Measurements from ENCODE around the gene CENPX. TPM values are rescaled to one million over a fixed set of nuclear protein-coding genes. Genes with fewer than 3 reads are reported as not detected.

Gene CENPX
- total and polyA plus RNA-seq, 2 of the 13 experiments (the other 11 are each of a cell fraction or from before 2014, with no cell fraction given) = 92.7 to 170 TPM

DNA sequence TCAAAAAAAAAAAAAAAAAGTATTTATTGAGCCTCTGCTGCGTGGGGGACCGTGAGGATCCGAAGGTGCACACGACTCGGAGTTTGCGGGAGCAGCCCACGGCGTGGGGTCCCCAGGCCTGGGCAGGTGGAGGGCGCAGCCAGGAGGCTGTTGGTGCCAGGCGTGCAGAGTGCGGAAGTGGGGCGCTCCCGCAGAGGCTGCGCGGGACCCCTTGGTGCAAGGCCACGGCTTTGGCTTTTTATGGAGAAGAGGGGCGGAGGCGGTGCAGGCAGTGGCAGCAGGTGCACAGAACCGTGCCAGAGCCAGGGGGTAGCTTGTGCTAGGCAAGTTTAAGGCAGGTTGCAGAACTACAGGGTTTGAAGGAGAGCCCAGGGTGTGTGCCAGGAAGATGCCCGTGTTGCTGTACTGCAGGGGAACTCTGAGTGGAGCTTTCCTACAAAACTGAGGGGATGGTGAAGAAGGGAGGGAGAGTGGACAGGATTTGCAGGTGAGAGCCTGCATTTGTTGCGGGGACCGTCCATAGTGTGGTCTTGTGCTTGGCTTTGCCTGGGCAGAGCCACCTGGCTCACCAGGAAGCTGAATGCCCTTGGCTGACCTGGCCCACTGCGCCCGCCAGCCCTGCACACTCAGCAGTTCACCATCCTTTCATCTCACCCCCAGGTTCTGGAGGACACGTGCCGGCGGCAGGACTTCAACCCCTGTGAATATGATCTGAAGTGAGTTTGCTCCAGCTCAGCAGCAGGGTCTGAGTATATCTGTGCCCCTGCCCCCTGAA lies 44.0 kb downstream of the CENPX start (continued):
- TF ChIP-seq, protein P1, sequence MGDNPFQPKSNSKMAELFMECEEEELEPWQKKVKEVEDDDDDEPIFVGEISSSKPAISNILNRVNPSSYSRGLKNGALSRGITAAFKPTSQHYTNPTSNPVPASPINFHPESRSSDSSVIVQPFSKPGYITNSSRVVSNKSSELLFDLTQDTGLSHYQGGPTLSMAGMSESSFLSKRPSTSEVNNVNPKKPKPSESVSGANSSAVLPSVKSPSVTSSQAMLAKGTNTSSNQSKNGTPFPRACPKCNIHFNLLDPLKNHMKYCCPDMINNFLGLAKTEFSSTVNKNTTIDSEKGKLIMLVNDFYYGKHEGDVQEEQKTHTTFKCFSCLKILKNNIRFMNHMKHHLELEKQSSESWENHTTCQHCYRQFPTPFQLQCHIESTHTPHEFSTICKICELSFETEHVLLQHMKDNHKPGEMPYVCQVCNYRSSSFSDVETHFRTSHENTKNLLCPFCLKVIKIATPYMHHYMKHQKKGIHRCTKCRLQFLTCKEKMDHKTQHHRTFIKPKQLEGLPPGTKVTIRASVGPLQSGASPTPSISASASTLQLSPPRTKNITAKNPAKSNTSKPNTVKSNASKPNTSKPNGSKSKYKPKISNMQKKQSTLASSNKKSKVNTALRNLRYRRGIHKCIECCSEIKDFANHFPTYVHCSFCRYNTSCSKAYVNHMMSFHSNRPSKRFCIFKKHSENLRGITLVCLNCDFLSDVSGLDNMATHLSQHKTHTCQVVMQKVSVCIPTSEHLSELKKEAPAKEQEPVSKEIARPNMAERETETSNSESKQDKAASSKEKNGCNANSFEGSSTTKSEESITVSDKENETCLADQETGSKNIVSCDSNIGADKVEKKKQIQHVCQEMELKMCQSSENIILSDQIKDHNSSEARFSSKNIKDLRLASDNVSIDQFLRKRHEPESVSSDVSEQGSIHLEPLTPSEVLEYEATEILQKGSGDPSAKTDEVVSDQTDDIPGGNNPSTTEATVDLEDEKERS (CRISPR knock-in tag; IDR thresholded peaks at IDR 0.05) = no peak
- TF ChIP-seq MAX (IDR thresholded peaks at IDR 0.05) (peak; percentile 87), UBTF (CRISPR knock-in tag; IDR thresholded peaks at IDR 0.05) (peak; percentile 39; the same call in 1 of the 2 replicates), TBP (CRISPR knock-in tag; IDR thresholded peaks at IDR 0.05) (no peak), YY1 (IDR thresholded peaks at IDR 0.05; ENCODE audit: insufficient read depth, insufficient replicate concordance, low read depth, low read length) (no peak), ARID3A (IDR thresholded peaks at IDR 0.05; ENCODE audit: low read depth, low read length) (no peak), ZNF782 (CRISPR knock-in tag; IDR thresholded peaks at IDR 0.05; ENCODE audit: borderline replicate concordance) (no peak), MAFK (conservative IDR thresholded peaks at IDR 0.05 in 1 of 2, IDR thresholded peaks at IDR 0.05 in 1 of 2; ENCODE audit: low read length in 2 of 2) (peak; percentile 76 to 86), SP140L (CRISPR knock-in tag; IDR thresholded peaks at IDR 0.05; ENCODE audit: borderline replicate concordance) (no peak), PAXIP1 (CRISPR knock-in tag; conservative IDR thresholded peaks at IDR 0.05) (no peak), SIN3A (IDR thresholded peaks at IDR 0.05; ENCODE audit: borderline replicate concordance, low read depth, low read length) (no peak), ATF3 (CRISPR knock-in tag; IDR thresholded peaks at IDR 0.05) (no peak), NFATC3 (CRISPR knock-in tag; IDR thresholded peaks at IDR 0.05) (0 out of 2 replicates have a peak, but pooled peaks have one; percentile 31), CBX2 (IDR thresholded peaks at IDR 0.05; ENCODE audit: low read depth, low read length) (no peak), CBX2 (CRISPR knock-in tag; IDR thresholded peaks at IDR 0.05; ENCODE audit: low read depth) (no peak), POGZ (CRISPR knock-in tag; IDR thresholded peaks at IDR 0.05) (no peak), ELF1 (CRISPR knock-in tag; IDR thresholded peaks at IDR 0.05) (peak; percentile 30; the same call in 1 of the 2 replicates)

Measured in HepG2 (cell line).